AG04449 (cell line): Measurements from ENCODE around the gene RCN2.

ENCODE experiments used
- CTCF ChIA-PET: fragments of 350-600 bp; formaldehyde crosslinking; extraction: SDS; loops from one replicate; lab custom pipeline; 2021; ENCODE audit warnings: antibody characterized with exemption; lab: Yijun Ruan, JAX
- POLR2A ChIA-PET: fragments of 400-600, 350-600 bp; formaldehyde crosslinking; extraction: SDS; loops from one replicate; lab custom pipeline; 2020; ENCODE audit warnings: antibody characterized with exemption, inconsistent platforms; lab: Yijun Ruan, JAX
- DNase-seq: peaks from one replicate; pipeline ENCODE4 v3.0.0-alpha.2; 2010; ENCODE audit warnings: low read depth, low spot score
- H3K4me3 ChIP-seq: 2 replicates; pipeline ENCODE4 v1.5.1; 2011; ENCODE audit warnings: low read depth, mild to moderate bottlenecking, control low read depth, low read length
- CTCF ChIP-seq: IDR thresholded peaks from one replicate; pipeline ENCODE4 v1.5.1; 2011; ENCODE audit warnings: mild to moderate bottlenecking, moderate library complexity, low read length, control low read depth, inconsistent platforms; ENCODE audit not compliant: insufficient read depth; ENCODE audit errors: missing control alignments

The RCN2 gene

GRCh38 chr15:76976572-76977270 is 45.2 kb downstream of the RCN2 start:
- ChIA-PET POLR2A (no interaction called here), CTCF (no interaction called here)
- no peak overlapping the region for H3K4me3 ChIP-seq
- DNase-seq: no peak
- no peak for TF ChIP-seq CTCF

GRCh38 chr15:76978522-76979330 is 47.2 kb downstream of the RCN2 start:
- no peak overlapping the region for H3K4me3 ChIP-seq
- CTCF ChIA-PET: no interaction called here
- POLR2A ChIA-PET: no interaction called here
- no peak for TF ChIP-seq CTCF
- DNase-seq: no peak

GRCh38 chr15:76979331-76979925 is 47.9 kb downstream of the RCN2 start:
- no peak for DNase-seq
- no peak for TF ChIP-seq CTCF
- ChIA-PET POLR2A (no interaction called here), CTCF (no interaction called here)
- H3K4me3 ChIP-seq: no peak overlapping the region

GRCh38 chr15:76979996-76980520 is 48.5 kb downstream of the RCN2 start:
- POLR2A ChIA-PET: no interaction called here
- DNase-seq: no peak
- no peak for TF ChIP-seq CTCF
- no peak overlapping the region for H3K4me3 ChIP-seq
- CTCF ChIA-PET: no interaction called here

GRCh38 chr15:76982356-76982755 is 50.8 kb downstream of the RCN2 start:
- DNase-seq: no peak
- ChIA-PET POLR2A (no interaction called here), CTCF (no interaction called here)
- H3K4me3 ChIP-seq: no peak overlapping the region
- no peak for TF ChIP-seq CTCF

GRCh38 chr15:76982756-76983155 is 51.2 kb downstream of the RCN2 start:
- CTCF ChIA-PET: no interaction called here
- no peak for TF ChIP-seq CTCF
- no peak for DNase-seq
- POLR2A ChIA-PET: no interaction called here
- no peak overlapping the region for H3K4me3 ChIP-seq
